ENCODE data around the gene NYNRIN.

DNA sequence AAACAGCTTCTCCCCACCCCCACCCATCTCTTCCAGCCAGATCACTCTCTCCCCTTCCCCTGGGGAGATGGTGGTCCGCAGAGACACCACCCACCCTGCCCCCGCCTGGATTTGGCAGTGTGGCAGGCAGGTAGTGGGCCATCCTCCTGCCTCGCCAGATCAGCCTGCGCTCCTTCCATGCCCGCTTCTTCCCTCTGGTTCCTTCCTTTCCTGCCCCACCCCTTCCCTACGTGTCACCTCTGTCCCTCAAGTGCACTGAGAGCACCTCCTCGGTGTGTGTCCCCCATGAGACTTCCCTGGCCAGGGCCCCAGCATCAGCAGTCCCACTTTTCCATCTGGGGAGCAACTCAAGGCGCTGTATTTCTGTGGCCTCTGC, 632 bp downstream of the NYNRIN start:
- TF ChIP-seq RELA (CRISPR knock-in tag; IDR thresholded peaks at IDR 0.05; ENCODE audit: borderline replicate concordance) (no peak), KAT7 (CRISPR knock-in tag; IDR thresholded peaks at IDR 0.05; ENCODE audit: borderline replicate concordance) (no peak), ZNF263 (CRISPR knock-in tag; IDR thresholded peaks at IDR 0.05; ENCODE audit: low read depth) (no peak), ATF1 (CRISPR knock-in tag; IDR thresholded peaks at IDR 0.05) (no peak), MYBL2 (CRISPR knock-in tag; IDR thresholded peaks at IDR 0.05) (no peak), NFE2L1 (CRISPR knock-in tag; IDR thresholded peaks at IDR 0.05) (0 out of 2 replicates have a peak, but pooled peaks have one; percentile 26)
- TF ChIP-seq, protein P1, sequence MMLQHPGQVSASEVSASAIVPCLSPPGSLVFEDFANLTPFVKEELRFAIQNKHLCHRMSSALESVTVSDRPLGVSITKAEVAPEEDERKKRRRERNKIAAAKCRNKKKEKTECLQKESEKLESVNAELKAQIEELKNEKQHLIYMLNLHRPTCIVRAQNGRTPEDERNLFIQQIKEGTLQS (CRISPR knock-in tag; conservative IDR thresholded peaks at IDR 0.05), result no peak
- TF ChIP-seq, protein P2, sequence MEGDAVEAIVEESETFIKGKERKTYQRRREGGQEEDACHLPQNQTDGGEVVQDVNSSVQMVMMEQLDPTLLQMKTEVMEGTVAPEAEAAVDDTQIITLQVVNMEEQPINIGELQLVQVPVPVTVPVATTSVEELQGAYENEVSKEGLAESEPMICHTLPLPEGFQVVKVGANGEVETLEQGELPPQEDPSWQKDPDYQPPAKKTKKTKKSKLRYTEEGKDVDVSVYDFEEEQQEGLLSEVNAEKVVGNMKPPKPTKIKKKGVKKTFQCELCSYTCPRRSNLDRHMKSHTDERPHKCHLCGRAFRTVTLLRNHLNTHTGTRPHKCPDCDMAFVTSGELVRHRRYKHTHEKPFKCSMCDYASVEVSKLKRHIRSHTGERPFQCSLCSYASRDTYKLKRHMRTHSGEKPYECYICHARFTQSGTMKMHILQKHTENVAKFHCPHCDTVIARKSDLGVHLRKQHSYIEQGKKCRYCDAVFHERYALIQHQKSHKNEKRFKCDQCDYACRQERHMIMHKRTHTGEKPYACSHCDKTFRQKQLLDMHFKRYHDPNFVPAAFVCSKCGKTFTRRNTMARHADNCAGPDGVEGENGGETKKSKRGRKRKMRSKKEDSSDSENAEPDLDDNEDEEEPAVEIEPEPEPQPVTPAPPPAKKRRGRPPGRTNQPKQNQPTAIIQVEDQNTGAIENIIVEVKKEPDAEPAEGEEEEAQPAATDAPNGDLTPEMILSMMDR (IDR thresholded peaks at IDR 0.05), result no peak
- TF ChIP-seq, protein P3, sequence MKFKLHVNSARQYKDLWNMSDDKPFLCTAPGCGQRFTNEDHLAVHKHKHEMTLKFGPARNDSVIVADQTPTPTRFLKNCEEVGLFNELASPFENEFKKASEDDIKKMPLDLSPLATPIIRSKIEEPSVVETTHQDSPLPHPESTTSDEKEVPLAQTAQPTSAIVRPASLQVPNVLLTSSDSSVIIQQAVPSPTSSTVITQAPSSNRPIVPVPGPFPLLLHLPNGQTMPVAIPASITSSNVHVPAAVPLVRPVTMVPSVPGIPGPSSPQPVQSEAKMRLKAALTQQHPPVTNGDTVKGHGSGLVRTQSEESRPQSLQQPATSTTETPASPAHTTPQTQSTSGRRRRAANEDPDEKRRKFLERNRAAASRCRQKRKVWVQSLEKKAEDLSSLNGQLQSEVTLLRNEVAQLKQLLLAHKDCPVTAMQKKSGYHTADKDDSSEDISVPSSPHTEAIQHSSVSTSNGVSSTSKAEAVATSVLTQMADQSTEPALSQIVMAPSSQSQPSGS (CRISPR knock-in tag; IDR thresholded peaks at IDR 0.05; ENCODE audit: borderline replicate concordance, low read depth), result no peak

Data from WTC11 (cell line).